ENCODE results near the gene TARBP2. TPM values are rescaled to one million over a fixed set of nuclear protein-coding genes. Genes with fewer than 3 reads are reported as not detected.

TARBP2 gene
- total and polyA plus RNA-seq, 10 donors = 25.9 to 57.1 (median 36.1) TPM

GRCh38 chr12:53500142-53500775, 824 bp upstream of the TARBP2 start:
- Histone ChIP-seq H3K36me3 (peaks cover 0 to 25% (median 11%) of the 10 kb centered on the region in 6 donors), H3K27me3 (replicated peaks in 1 of 7) (no peaks in the 10 kb centered on the region), H3K27ac (peak overlapping the region; percentile 91 to 98 (median 96)), H3K4me1 (peaks cover 7 to 77% (median 50%) of the 10 kb centered on the region in 6 donors), H3K9me3 (no peaks in the 10 kb centered on the region), H3K4me3 (peak overlapping the region; percentile 53 to 87 (median 66))
- intact Hi-C loops (cut with DNase I; ENCODE audit: low total_unique reads) = loop anchor here (10.0 kb wide), 1 partner anchor 45 kb away; the partner anchor contains the start of gene PCBP2
- 1 to 6% (median 2%) methylated on average over 8 to 17 of the region's 17 CpGs for WGBS, 5 donors
- no peak for TF ChIP-seq CTCF (IDR thresholded peaks at IDR 0.05 in 8 of 11, conservative IDR thresholded peaks at IDR 0.05 in 3 of 11)
- peak; percentile 6 to 97 (median 95) for TF ChIP-seq POLR2AphosphoS5 (IDR thresholded peaks at IDR 0.05)
- TF ChIP-seq POLR2A (IDR thresholded peaks at IDR 0.05) = peak in 2 of 3 donors; percentile 89 to 91
- DNase-seq = no peak

- intact Hi-C loops (cut with DNase I; ENCODE audit: low total_unique reads) = loop anchor here (10.0 kb wide), 1 partner anchor 47 kb away; the partner anchor contains the start of gene PCBP2
- Histone ChIP-seq H3K27me3 (replicated peaks in 1 of 7) (no peaks in the 10 kb centered on the region), H3K9me3 (no peaks in the 10 kb centered on the region), H3K4me3 (peak overlapping the region; percentile 55 to 87 (median 66)), H3K4me1 (peaks cover 7 to 62% (median 45%) of the 10 kb centered on the region in 6 donors), H3K27ac (peak overlapping the region; percentile 92 to 100 (median 96)), H3K36me3 (peaks cover 0 to 39% (median 22%) of the 10 kb centered on the region in 6 donors)
- peak; percentile 85 for DNase-seq
- 57 to 73% (median 67%) methylated on average over 9 to 10 of the region's 10 CpGs for WGBS, 5 donors
- TF ChIP-seq CTCF (IDR thresholded peaks at IDR 0.05 in 8 of 11, conservative IDR thresholded peaks at IDR 0.05 in 3 of 11) = no peak
- no peak for TF ChIP-seq POLR2A (IDR thresholded peaks at IDR 0.05)
- no peak for TF ChIP-seq POLR2AphosphoS5 (IDR thresholded peaks at IDR 0.05)
Observed at GRCh38 chr12:53501615-53502181, 615 bp downstream of the TARBP2 start.

GRCh38 chr12:53502331-53502730, 1.2 kb downstream of the TARBP2 start:
- WGBS, 5 donors = 70 to 86% (median 74%) methylated on average over 9 of the region's 9 CpGs
- peak overlapping the region in 5 of 8 donors; percentile 92 to 98 (median 96) for H3K27ac ChIP-seq
- no peak for DNase-seq
- no peak for TF ChIP-seq POLR2A (IDR thresholded peaks at IDR 0.05)
- no peak for TF ChIP-seq CTCF (IDR thresholded peaks at IDR 0.05 in 8 of 11, conservative IDR thresholded peaks at IDR 0.05 in 3 of 11)
- TF ChIP-seq POLR2AphosphoS5 (IDR thresholded peaks at IDR 0.05) = no peak
- no peaks in the 10 kb centered on the region for H3K27me3 ChIP-seq (replicated peaks in 1 of 7)
- H3K4me3 ChIP-seq = peak overlapping the region in 5 of 8 donors; percentile 55 to 87 (median 64)
- intact Hi-C loops (cut with DNase I; ENCODE audit: low total_unique reads) = loop anchor here (10.0 kb wide), 1 partner anchor 48 kb away; the partner anchor contains the start of gene PCBP2
- no peaks in the 10 kb centered on the region for H3K9me3 ChIP-seq
- H3K4me1 ChIP-seq = peaks cover 7 to 56% (median 42%) of the 10 kb centered on the region in 6 donors
- peaks cover 0 to 46% (median 27%) of the 10 kb centered on the region in 6 donors for H3K36me3 ChIP-seq

All from spleen (tissue), 11 donors.